ENCODE results near the gene OR2J3. TPM values are rescaled to one million over a fixed set of nuclear protein-coding genes. Genes with fewer than 3 reads are reported as not detected.

Gene OR2J3
- total RNA-seq, 1 experiment from 2014 or later = not detected

GRCh38 chr6:29142309-29142708 lies 34.5 kb downstream of the OR2J3 start:
- H3T11ph ChIP-seq (ENCODE audit: low read length) = no peak overlapping the region
- H3K4me2 ChIP-seq (ENCODE audit: insufficient read depth, insufficient read length, low read length) = no peak overlapping the region
- H3K27me3 Mint-ChIP-seq (ENCODE audit: low read depth) = no peaks in the 10 kb centered on the region

More at GRCh38 chr6:29142309-29142708, 34.5 kb downstream of the OR2J3 start:
- peaks cover 18 to 20% of the 10 kb centered on the region in 2 experiments; a peak in 4 of 5 replicates for H3K9me3 Mint-ChIP-seq
- H3K9ac ChIP-seq (ENCODE audit: extremely low read depth, insufficient read length, low read length) = no peak overlapping the region
- peaks cover 2 to 17% (median 10%) of the 10 kb centered on the region in 3 experiments; a peak in 6 of 7 replicates for H3K36me3 Mint-ChIP-seq (ENCODE audit: insufficient read depth in 1 of 3, low read depth in 3 of 3)
- H3K14ac ChIP-seq (ENCODE audit: insufficient read depth, low read length) = no peak overlapping the region
- H3K4me1 Mint-ChIP-seq = peaks cover 0 to 3% of the 10 kb centered on the region in 2 experiments; a peak in 1 of 4 replicates
- no peaks in the 10 kb centered on the region for H3K23me2 ChIP-seq (ENCODE audit: insufficient read length, low read depth, low read length, poor library complexity, severe bottlenecking)
- peaks cover 7% of the 10 kb centered on the region for H3K9me3 ChIP-seq (ENCODE audit: control insufficient read depth, low read depth, low read length)
- H2BK12ac ChIP-seq (ENCODE audit: insufficient read length, low read depth, low read length) = no peak overlapping the region
- no peaks in the 10 kb centered on the region for H3K79me1 ChIP-seq (ENCODE audit: insufficient read depth, low read depth, low read length, poor library complexity, severe bottlenecking)
- H4K20me1 ChIP-seq (ENCODE audit: control insufficient read depth, insufficient read depth, insufficient read length) = no peaks in the 10 kb centered on the region
- no peak overlapping the region for H4K8ac ChIP-seq (replicated peaks; ENCODE audit: insufficient read length, low read depth, low read length)
- no peaks in the 10 kb centered on the region for H3K79me2 ChIP-seq (ENCODE audit: insufficient read depth, low read length)
- no peaks in the 10 kb centered on the region for H3K4me1 ChIP-seq (ENCODE audit: insufficient read depth, low read length)
- no peak overlapping the region for H4K91ac ChIP-seq (ENCODE audit: insufficient read length, low read depth, low read length)
- no peaks in the 10 kb centered on the region for H3K27me3 ChIP-seq (ENCODE audit: insufficient read depth, low read length)
- no peak overlapping the region for H2BK120ac ChIP-seq (ENCODE audit: low read depth, low read length, poor library complexity, severe bottlenecking)
- no peak overlapping the region for H3K4ac ChIP-seq (ENCODE audit: low read depth, low read length)
- H3K27ac Mint-ChIP-seq = no peak overlapping the region
- H2AK5ac ChIP-seq (ENCODE audit: insufficient read length, low read length) = no peak overlapping the region
- no peak overlapping the region for H3K4me3 Mint-ChIP-seq
- H3K23ac ChIP-seq (ENCODE audit: insufficient read length, low read depth, low read length) = no peak overlapping the region
- no peak overlapping the region for H3K18ac ChIP-seq (ENCODE audit: insufficient read length, low read depth, low read length)
- H3K56ac ChIP-seq (ENCODE audit: insufficient read length, low read depth, low read length) = no peak overlapping the region
- no peak overlapping the region for H3K27ac ChIP-seq (ENCODE audit: insufficient read length, low read depth, low read length)
- H2BK5ac ChIP-seq (ENCODE audit: insufficient read length, low read length) = no peak overlapping the region
- H2BK20ac ChIP-seq (ENCODE audit: low read depth, low read length, poor library complexity, severe bottlenecking) = no peak overlapping the region
- DNase-seq = no peak
- no peak overlapping the region for H2BK15ac ChIP-seq (ENCODE audit: low read depth, low read length)
- no peak overlapping the region for H4K5ac ChIP-seq (ENCODE audit: insufficient read length, low read depth, low read length)
- no peak for TF ChIP-seq CTCF (conservative IDR thresholded peaks at IDR 0.05)
- H2AFZ ChIP-seq (ENCODE audit: low read length) = no peak overlapping the region

Data from H9 (cell line).